OCI-LY3 (cell line): Measurements from ENCODE around the gene TNPO1.
A peak's percentile ranks its signal among the peaks of the same experiment; 100 is the strongest.

Experiments used
- H2AFZ ChIP-seq: fragments of 200-600, 300-600 bp; shearing (Covaris generic); 2 replicates; pipeline ENCODE4 v1.6.0; 2014; ENCODE audit warnings: antibody characterized with exemption, low read depth, low read length
- H3K27ac ChIP-seq: fragments of 200-600, 300-600 bp; sonication (generic); 2 replicates; pipeline ENCODE4 v1.5.1; 2014; ENCODE audit warnings: mild to moderate bottlenecking, low read length, moderate library complexity, mixed read lengths
- H3K27me3 ChIP-seq: fragments of 200-600, 300-600 bp; sonication (generic); 2 replicates; pipeline ENCODE4 v1.6.1; 2014; ENCODE audit warnings: low read depth, low read length, mixed read lengths
- H3K36me3 ChIP-seq: fragments of 200-600, 300-600 bp; sonication (generic); replicated peaks from 2 replicates; pipeline ENCODE3; 2014; ENCODE audit warnings: low read depth, low read length, mixed read lengths
- H3K4me1 ChIP-seq: fragments of 300-600, 200-600 bp; sonication (generic); 2 replicates; pipeline ENCODE4 v1.6.1; 2014; ENCODE audit warnings: low read length, mixed read lengths
- H3K4me2 ChIP-seq: fragments of 200-600, 300-600 bp; sonication (generic); 2 replicates; pipeline ENCODE4 v1.6.1; 2014; ENCODE audit warnings: low read length, mixed read lengths
- H3K4me3 ChIP-seq: fragments of 300-600, 200-600 bp; sonication (generic); 2 replicates; pipeline ENCODE4 v1.5.1; 2014; ENCODE audit warnings: antibody characterized with exemption, mild to moderate bottlenecking, low read length, moderate library complexity
- H3K79me2 ChIP-seq: fragments of 300-600, 200-600 bp; shearing (Covaris generic); 2 replicates; pipeline ENCODE4 v1.6.1; 2014; ENCODE audit warnings: mild to moderate bottlenecking, low read length, mixed read lengths
- H3K9ac ChIP-seq: fragments of 300-600, 200-600 bp; shearing (Covaris generic); 2 replicates; pipeline ENCODE4 v1.6.0; 2014; ENCODE audit warnings: mild to moderate bottlenecking, low read length, moderate library complexity
- H3K9me3 ChIP-seq: fragments of 200-600, 300-600 bp; shearing (Covaris generic); 2 replicates; pipeline ENCODE4 v1.6.1; 2014; ENCODE audit warnings: low read length, mixed read lengths; ENCODE audit not compliant: insufficient read depth
- H4K20me1 ChIP-seq: fragments of 200-600, 300-600 bp; sonication (generic); 2 replicates; pipeline ENCODE4 v1.6.1; 2016; ENCODE audit warnings: low read length, mixed read lengths; ENCODE audit not compliant: insufficient read depth
- CTCF ChIP-seq: fragments of 200-600, 300-600 bp; sonication (generic); IDR thresholded peaks from 2 replicates; pipeline ENCODE4 v1.5.1; 2014; ENCODE audit warnings: antibody characterized with exemption, low read length, low read depth
- EZH2phosphoT487 ChIP-seq: fragments of 200-600 bp; shearing (Covaris generic); IDR thresholded peaks from 2 replicates; pipeline ENCODE4 v1.6.1; 2018; ENCODE audit warnings: antibody characterized with exemption, mixed run types, low read depth

The TNPO1 gene

GRCh38 chr5:72844218-72844603, 27.8 kb downstream of the TNPO1 start:
- peak overlapping the region; percentile 71 for H3K27ac ChIP-seq

GRCh38 chr5:72845889-72846288, 29.4 kb downstream of the TNPO1 start:
- Histone ChIP-seq H3K4me1 (peaks cover 45% of the 10 kb centered on the region), H3K36me3 (peaks cover 8% of the 10 kb centered on the region), H3K79me2 (peaks cover 52% of the 10 kb centered on the region), H3K4me2 (peak overlapping the region; percentile 17; the same call in 1 of the 2 replicates), H2AFZ (no peak overlapping the region), H3K9me3 (no peaks in the 10 kb centered on the region), H3K27ac (no peak overlapping the region), H3K4me3 (no peak overlapping the region), H3K27me3 (no peaks in the 10 kb centered on the region), H3K9ac (no peak overlapping the region), H4K20me1 (peaks cover 20% of the 10 kb centered on the region)
- TF ChIP-seq CTCF (no peak), EZH2phosphoT487 (no peak)

More at GRCh38 chr5:72844218-72844603, 27.8 kb downstream of the TNPO1 start:
- Histone ChIP-seq H3K79me2 (peaks cover 35% of the 10 kb centered on the region), H3K9me3 (no peaks in the 10 kb centered on the region), H3K4me2 (peak overlapping the region; percentile 80), H2AFZ (no peak overlapping the region), H3K9ac (peak overlapping the region; percentile 29; the same call in 1 of the 2 replicates), H3K4me3 (peak overlapping the region; percentile 46), H4K20me1 (peaks cover 4% of the 10 kb centered on the region), H3K36me3 (peaks cover 1% of the 10 kb centered on the region), H3K27me3 (no peaks in the 10 kb centered on the region), H3K4me1 (peaks cover 33% of the 10 kb centered on the region)
- TF ChIP-seq CTCF (no peak), EZH2phosphoT487 (no peak)

- no peak for TF ChIP-seq EZH2phosphoT487
- TF ChIP-seq CTCF: no peak
- H3K4me3 ChIP-seq: no peak overlapping the region
- H3K27me3 ChIP-seq: no peaks in the 10 kb centered on the region
- H4K20me1 ChIP-seq: peaks cover 26% of the 10 kb centered on the region
- no peak overlapping the region for H3K27ac ChIP-seq
- no peaks in the 10 kb centered on the region for H3K9me3 ChIP-seq
- peaks cover 58% of the 10 kb centered on the region for H3K79me2 ChIP-seq
- H3K4me1 ChIP-seq: peaks cover 48% of the 10 kb centered on the region
- H2AFZ ChIP-seq: no peak overlapping the region
- peaks cover 12% of the 10 kb centered on the region for H3K36me3 ChIP-seq
- no peak overlapping the region for H3K4me2 ChIP-seq
- no peak overlapping the region for H3K9ac ChIP-seq
Observed at GRCh38 chr5:72846483-72846882, 30.0 kb downstream of the TNPO1 start.

- peaks cover 68% of the 10 kb centered on the region for H3K79me2 ChIP-seq
- peaks cover 48% of the 10 kb centered on the region for H3K4me1 ChIP-seq
- H2AFZ ChIP-seq: no peak overlapping the region
Observed at GRCh38 chr5:72847439-72847838, 31.0 kb downstream of the TNPO1 start.

More at GRCh38 chr5:72847439-72847838, 31.0 kb downstream of the TNPO1 start:
- peak overlapping the region; percentile 100 for H3K4me3 ChIP-seq
- peak overlapping the region; percentile 96 for H3K9ac ChIP-seq
- no peak overlapping the region for H3K27ac ChIP-seq
- no peaks in the 10 kb centered on the region for H3K27me3 ChIP-seq
- peaks cover 21% of the 10 kb centered on the region for H3K36me3 ChIP-seq
- H3K9me3 ChIP-seq: no peaks in the 10 kb centered on the region
- peak overlapping the region; percentile 88 for H3K4me2 ChIP-seq
- TF ChIP-seq EZH2phosphoT487 (no peak), CTCF (no peak)
- peaks cover 29% of the 10 kb centered on the region for H4K20me1 ChIP-seq
